H1 (cell line): ENCODE results near the gene OR10G3. TPM values are rescaled to one million over a fixed set of nuclear protein-coding genes. Genes with fewer than 3 reads are reported as not detected.

Experiments used
- CHD1 ChIP-seq: IDR thresholded peaks from 2 replicates; pipeline ENCODE4 v1.6.1; 2012; ENCODE audit warnings: low read depth, low read length, improper control_type of control experiment
- CHD7 ChIP-seq: fragments of 300-600 bp; sonication (generic); IDR thresholded peaks from 2 replicates; pipeline ENCODE4 v1.7.1; 2012; ENCODE audit warnings: low read length, moderate library complexity, mild to moderate bottlenecking, inconsistent platforms; ENCODE audit not compliant: insufficient replicate concordance
- HDAC2 ChIP-seq, 2 experiments: fragments of 300-600 bp in 1 of 2; sonication (generic) in 1 of 2; IDR thresholded peaks; 2 replicates each; pipeline ENCODE4 v1.6.1; 2011 to 2012; ENCODE audit warnings: low read depth in 2 of 2, low read length in 2 of 2, mild to moderate bottlenecking in 2 of 2, moderate library complexity in 2 of 2, borderline replicate concordance in 1 of 2, inconsistent platforms in 1 of 2
- JUN ChIP-seq: IDR thresholded peaks from 2 replicates; pipeline ENCODE4 v1.6.1; 2011; ENCODE audit warnings: low read depth, mild to moderate bottlenecking, improper control_type of control experiment, low read length
- NRF1 ChIP-seq: IDR thresholded peaks from 2 replicates; pipeline ENCODE4 v1.6.1; 2011; ENCODE audit warnings: mild to moderate bottlenecking, low read depth, low read length, improper control_type of control experiment
- SP1 ChIP-seq: IDR thresholded peaks from 2 replicates; pipeline ENCODE4 v1.6.1; 2011; ENCODE audit warnings: low read depth, low read length
- TAF7 ChIP-seq: optimal IDR thresholded peaks from 2 replicates; pipeline ENCODE3; 2011; ENCODE audit warnings: low read depth, mild to moderate bottlenecking, inconsistent platforms, low read length, moderate library complexity, borderline replicate concordance
- TEAD4 ChIP-seq: IDR thresholded peaks from 2 replicates; pipeline ENCODE4 v1.6.1; 2012; ENCODE audit warnings: low read depth, low read length, inconsistent platforms, mixed read lengths
- ZNF274 ChIP-seq: IDR thresholded peaks from 2 replicates; pipeline ENCODE4 v1.7.0; 2012; ENCODE audit warnings: low read length, borderline replicate concordance; ENCODE audit errors: extremely low read depth
- polyA plus RNA-seq, 7 experiments: library from polyadenylated mRNA; depleted of rRNA in 3 of 7; stranded (reverse) in 5 of 7; unstranded in 2 of 7; fragments of >200 nt in 5 of 7; fragments of 200-250 nt in 2 of 7; gene quantifications; 1 replicate in 5 of 7; 2 replicates in 1 of 7; 4 replicates in 1 of 7; pipeline versions ENCODE4 v1.2.1 to v1.2.3, GENCODE V29; 2011 to 2013; ENCODE audit warnings: missing spikeins in 2 of 7, mixed read lengths in 2 of 7
- total RNA-seq: library from RNA; stranded (reverse); fragmentation: NEBNext Ultra II Directional; extraction: Animal tissue kit (Norgen Biotek cat#: 25700); gene quantifications from 2 replicates; pipeline ENCODE4 v1.2.1, GENCODE V29; 2021

Gene OR10G3
- total and polyA plus RNA-seq, 2 of the 8 experiments (the other 6 are each of a cell fraction or from before 2014, with no cell fraction given): not detected

- TF ChIP-seq CHD7: no peak
- no peak for TF ChIP-seq SP1
- no peak for TF ChIP-seq ZNF274
- no peak for TF ChIP-seq JUN
- TF ChIP-seq CHD1: no peak; the same call in 1 of the 2 replicates
- no peak for TF ChIP-seq HDAC2 (IDR thresholded peaks at IDR 0.05; ENCODE audit: borderline replicate concordance in 1 of 2, low read depth in 2 of 2, low read length in 2 of 2)
- no peak for TF ChIP-seq TEAD4
- TF ChIP-seq TAF7: no peak
- no peak for TF ChIP-seq NRF1
These were observed 51.2 kb downstream of the OR10G3 start (continued) for GRCh38 chr14:21528381-21529348.
